ENCODE results near the gene PLSCR2.
"Not testable (repeated sequence)": the region's sequence is repeated elsewhere in the genome, so short reads cannot be mapped to it uniquely, and the experiment has no call there.

The PLSCR2 gene

DNA sequence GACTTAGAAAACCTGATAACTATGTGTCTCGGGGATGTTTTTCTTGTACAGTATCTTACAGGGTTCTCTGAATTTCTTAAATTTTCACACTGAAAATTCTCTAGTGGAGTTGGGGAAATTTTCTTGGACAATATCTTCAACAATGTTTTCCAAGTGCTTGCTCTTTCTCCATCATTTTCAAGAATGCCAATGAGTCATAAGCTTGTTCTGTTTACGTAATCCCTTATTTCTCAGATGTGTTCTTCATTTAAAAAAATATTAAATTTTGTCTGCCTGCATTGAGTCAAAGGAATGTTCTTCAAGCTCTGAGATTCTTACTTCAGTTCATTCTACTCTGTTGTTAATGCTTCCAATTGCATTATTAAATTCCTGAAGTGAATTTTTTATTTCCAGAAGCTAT lies 21.9 kb upstream of the PLSCR2 start:
- Histone ChIP-seq H4K20me1 (ENCODE audit: low read depth, low read length) (no peaks in the 10 kb centered on the region), H2AFZ (ENCODE audit: low read depth, low read length, severe bottlenecking) (no peak overlapping the region), H3K27me3 (ENCODE audit: low read length) (no peaks in the 10 kb centered on the region), H3K9me3 (ENCODE audit: insufficient read depth, low read length) (no peaks in the 10 kb centered on the region), H3K36me3 (ENCODE audit: low read length) (no peaks in the 10 kb centered on the region), H3K9me2 (replicated peaks; ENCODE audit: insufficient read depth, low read length) (no peaks in the 10 kb centered on the region), H3K79me2 (ENCODE audit: insufficient read depth, low read length) (no peaks in the 10 kb centered on the region), H3K4me2 (ENCODE audit: low read depth, low read length, poor library complexity, severe bottlenecking) (no peak overlapping the region), H3K4me3 (ENCODE audit: insufficient read depth, low read length, poor library complexity, severe bottlenecking) (no peak overlapping the region), H3K9ac (ENCODE audit: low read length) (no peak overlapping the region), H3F3A (ENCODE audit: insufficient read depth) (no peaks in the 10 kb centered on the region), H3K27ac (ENCODE audit: low read depth, low read length) (no peak overlapping the region)
- TF ChIP-seq, protein P1, sequence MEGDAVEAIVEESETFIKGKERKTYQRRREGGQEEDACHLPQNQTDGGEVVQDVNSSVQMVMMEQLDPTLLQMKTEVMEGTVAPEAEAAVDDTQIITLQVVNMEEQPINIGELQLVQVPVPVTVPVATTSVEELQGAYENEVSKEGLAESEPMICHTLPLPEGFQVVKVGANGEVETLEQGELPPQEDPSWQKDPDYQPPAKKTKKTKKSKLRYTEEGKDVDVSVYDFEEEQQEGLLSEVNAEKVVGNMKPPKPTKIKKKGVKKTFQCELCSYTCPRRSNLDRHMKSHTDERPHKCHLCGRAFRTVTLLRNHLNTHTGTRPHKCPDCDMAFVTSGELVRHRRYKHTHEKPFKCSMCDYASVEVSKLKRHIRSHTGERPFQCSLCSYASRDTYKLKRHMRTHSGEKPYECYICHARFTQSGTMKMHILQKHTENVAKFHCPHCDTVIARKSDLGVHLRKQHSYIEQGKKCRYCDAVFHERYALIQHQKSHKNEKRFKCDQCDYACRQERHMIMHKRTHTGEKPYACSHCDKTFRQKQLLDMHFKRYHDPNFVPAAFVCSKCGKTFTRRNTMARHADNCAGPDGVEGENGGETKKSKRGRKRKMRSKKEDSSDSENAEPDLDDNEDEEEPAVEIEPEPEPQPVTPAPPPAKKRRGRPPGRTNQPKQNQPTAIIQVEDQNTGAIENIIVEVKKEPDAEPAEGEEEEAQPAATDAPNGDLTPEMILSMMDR (IDR thresholded peaks at IDR 0.05; ENCODE audit: insufficient read depth, low read length, poor library complexity, severe bottlenecking): no peak
- TF ChIP-seq EZH2phosphoT487 (conservative IDR thresholded peaks at IDR 0.05; ENCODE audit: low read length): no peak

- Histone ChIP-seq H3K9ac (ENCODE audit: low read length) (no peak overlapping the region), H3K79me2 (ENCODE audit: insufficient read depth, low read length) (no peaks in the 10 kb centered on the region), H3K9me3 (ENCODE audit: insufficient read depth, low read length) (no peaks in the 10 kb centered on the region), H3K27me3 (ENCODE audit: low read length) (no peaks in the 10 kb centered on the region), H3K9me2 (replicated peaks; ENCODE audit: insufficient read depth, low read length) (no peaks in the 10 kb centered on the region), H2AFZ (ENCODE audit: low read depth, low read length, severe bottlenecking) (no peak overlapping the region), H3F3A (ENCODE audit: insufficient read depth) (no peaks in the 10 kb centered on the region), H3K4me2 (ENCODE audit: low read depth, low read length, poor library complexity, severe bottlenecking) (no peak overlapping the region), H3K27ac (ENCODE audit: low read depth, low read length) (no peak overlapping the region), H3K36me3 (ENCODE audit: low read length) (no peaks in the 10 kb centered on the region), H3K4me3 (ENCODE audit: insufficient read depth, low read length, poor library complexity, severe bottlenecking) (no peak overlapping the region), H4K20me1 (ENCODE audit: low read depth, low read length) (no peaks in the 10 kb centered on the region)
- no peak for TF ChIP-seq EZH2phosphoT487 (conservative IDR thresholded peaks at IDR 0.05; ENCODE audit: low read length)
- TF ChIP-seq, protein P1 (IDR thresholded peaks at IDR 0.05; ENCODE audit: insufficient read depth, low read length, poor library complexity, severe bottlenecking): no peak
These were observed 15.9 kb upstream of the PLSCR2 start for GRCh38 chr3:146485297-146485696.

DNA sequence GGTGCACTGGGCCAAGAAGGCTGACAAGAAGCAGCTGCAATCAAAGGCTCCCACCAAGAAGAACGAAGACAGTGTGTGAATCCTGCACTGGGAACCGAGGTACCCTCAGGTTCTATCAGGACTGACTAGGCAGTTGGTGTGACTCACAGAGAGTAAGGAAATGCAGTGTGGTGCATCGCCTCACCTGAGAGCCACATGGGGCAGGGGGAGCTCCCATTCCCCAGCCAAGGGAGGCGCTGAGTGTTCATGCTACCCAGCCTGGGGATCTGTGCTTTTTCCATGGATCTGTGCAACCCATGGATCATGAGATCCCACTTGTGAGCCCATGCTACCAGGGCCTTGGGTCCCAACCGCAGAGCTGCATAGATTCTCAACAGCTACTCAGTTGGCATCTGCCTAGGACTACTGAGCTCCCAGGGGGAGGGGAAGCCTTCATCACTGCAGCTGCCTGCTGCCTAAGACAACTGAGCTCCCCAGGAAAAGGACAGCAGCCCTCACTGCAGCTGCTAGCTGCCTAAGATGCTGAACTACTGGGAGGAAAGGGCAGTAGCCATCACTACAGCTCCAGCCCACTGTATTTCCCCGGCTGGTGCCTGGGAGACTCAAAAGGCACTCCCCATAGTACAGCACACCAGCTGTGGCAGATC lies 6.9 kb upstream of the PLSCR2 start:
- Histone ChIP-seq H3F3A (ENCODE audit: insufficient read depth) (no peaks in the 10 kb centered on the region), H3K27me3 (ENCODE audit: low read length) (no peaks in the 10 kb centered on the region), H3K4me2 (ENCODE audit: low read depth, low read length, poor library complexity, severe bottlenecking) (no peak overlapping the region), H3K36me3 (ENCODE audit: low read length) (no peaks in the 10 kb centered on the region), H3K4me3 (ENCODE audit: insufficient read depth, low read length, poor library complexity, severe bottlenecking) (no peak overlapping the region), H3K27ac (ENCODE audit: low read depth, low read length) (no peak overlapping the region), H3K9me2 (replicated peaks; ENCODE audit: insufficient read depth, low read length) (no peaks in the 10 kb centered on the region), H3K9me3 (ENCODE audit: insufficient read depth, low read length) (no peaks in the 10 kb centered on the region), H2AFZ (ENCODE audit: low read depth, low read length, severe bottlenecking) (no peak overlapping the region), H4K20me1 (ENCODE audit: low read depth, low read length) (no peaks in the 10 kb centered on the region), H3K79me2 (ENCODE audit: insufficient read depth, low read length) (no peaks in the 10 kb centered on the region), H3K9ac (ENCODE audit: low read length) (no peak overlapping the region)
- TF ChIP-seq, protein P1 (IDR thresholded peaks at IDR 0.05; ENCODE audit: insufficient read depth, low read length, poor library complexity, severe bottlenecking): no peak

DNA sequence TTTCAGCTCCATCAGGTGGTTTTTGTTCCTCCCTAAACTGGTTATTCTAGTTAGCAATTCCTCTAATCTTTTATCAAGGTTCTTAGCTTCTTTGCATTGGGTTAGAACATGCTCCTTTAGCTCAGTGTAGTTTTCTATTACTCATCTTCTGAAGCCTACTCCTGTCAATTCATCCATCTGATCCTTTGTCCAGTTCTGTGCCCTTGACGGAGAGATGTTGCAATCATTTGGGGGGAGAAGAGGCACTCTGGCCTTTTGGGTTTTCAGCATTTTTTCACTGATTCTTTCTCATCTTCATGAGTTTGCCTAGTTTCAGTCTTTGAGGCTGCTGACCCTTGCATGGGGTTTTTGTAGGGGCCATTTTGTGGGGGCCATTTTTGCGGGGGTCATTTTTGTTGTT lies 5.6 kb upstream of the PLSCR2 start:
- H2AFZ ChIP-seq (ENCODE audit: low read depth, low read length, severe bottlenecking); H3F3A ChIP-seq (ENCODE audit: insufficient read depth); H4K20me1 ChIP-seq (ENCODE audit: low read depth, low read length); H3K9me2 ChIP-seq (replicated peaks; ENCODE audit: insufficient read depth, low read length); H3K9me3 ChIP-seq (ENCODE audit: insufficient read depth, low read length); H3K27me3 ChIP-seq (ENCODE audit: low read length); H3K4me2 ChIP-seq (ENCODE audit: low read depth, low read length, poor library complexity, severe bottlenecking); H3K36me3 ChIP-seq (ENCODE audit: low read length); H3K27ac ChIP-seq (ENCODE audit: low read depth, low read length); H3K4me3 ChIP-seq (ENCODE audit: insufficient read depth, low read length, poor library complexity, severe bottlenecking); H3K79me2 ChIP-seq (ENCODE audit: insufficient read depth, low read length); H3K9ac ChIP-seq (ENCODE audit: low read length): not testable (repeated sequence)
